Stomach (tissue), 9 donors: ENCODE results near the gene KRT5. TPM values are rescaled to one million over a fixed set of nuclear protein-coding genes. Genes with fewer than 3 reads are reported as not detected.
A peak's percentile ranks its signal among the peaks of the same experiment; 100 is the strongest.

Source experiments
- DNase-seq, 2 donors: peaks; one replicate each; pipeline versions ENCODE4 v3.0.0 to v3.0.0-alpha.2; 2013 to 2019
- H3K27ac ChIP-seq, 5 donors: fragments of 200-600 bp in 4 of 5; sonication (generic) in 4 of 5; one replicate each; pipeline ENCODE4 v1.5.1; 2013 to 2019; ENCODE audit warnings: mild to moderate bottlenecking in 1 of 5, moderate library complexity in 1 of 5
- H3K27me3 ChIP-seq, 3 donors: fragments of 200-600 bp; sonication (generic); one replicate each; pipeline ENCODE4 v1.5.1; 2017 to 2019; ENCODE audit warnings: mixed run types in 1 of 3
- H3K36me3 ChIP-seq, 4 donors: fragments of 200-600 bp; sonication (generic); 1 replicate in 3 of 4; 2 replicates in 1 of 4; pipeline ENCODE4 v1.5.1; 2016 to 2019
- H3K4me1 ChIP-seq, 4 donors: fragments of 200-600 bp; sonication (generic); one replicate each; pipeline ENCODE4 v1.5.1; 2016 to 2019
- H3K4me3 ChIP-seq, 4 donors: fragments of 200-600 bp; sonication (generic) in 3 of 4; one replicate each; pipeline ENCODE4 v1.5.1; 2016 to 2019; ENCODE audit warnings: mild to moderate bottlenecking in 1 of 4
- H3K9me3 ChIP-seq, 4 donors: fragments of 200-600 bp; sonication (generic); one replicate each; pipeline ENCODE4 v1.5.1; 2016 to 2019
- CTCF ChIP-seq, 7 experiments: fragments of 450-650 bp in 4 of 7; fragments of 200-600 bp in 3 of 7; sonication (generic) in 3 of 7; IDR thresholded peaks; one replicate each; pipeline ENCODE4 v1.5.1; 2016 to 2019; ENCODE audit warnings: antibody characterized with exemption in 7 of 7, control low read depth in 2 of 7, mild to moderate bottlenecking in 1 of 7
- EP300 ChIP-seq: sonication (generic); formaldehyde crosslinking; IDR thresholded peaks from one replicate; pipeline ENCODE4 v1.6.1; 2017; ENCODE audit warnings: antibody characterized with exemption
- POLR2A ChIP-seq, 4 donors: fragments of 450-650 bp; IDR thresholded peaks; one replicate each; pipeline ENCODE4 v1.6.1; 2016; ENCODE audit warnings: antibody characterized with exemption in 4 of 4, control low read depth in 2 of 4, mild to moderate bottlenecking in 1 of 4, moderate library complexity in 1 of 4
- POLR2AphosphoS5 ChIP-seq, 3 donors: sonication (generic); formaldehyde crosslinking; IDR thresholded peaks; one replicate each; pipeline ENCODE4 v1.6.1; 2016; ENCODE audit warnings: antibody characterized with exemption in 3 of 3
- WGBS, 5 donors: extraction: QIAGEN DNeasy Blood & Tissue Kit in 3 of 5; methylation state at CpG; one replicate each; pipeline versions ENCODE4 v1.1.5 to v1.1.7; 2013 to 2018; 5-methylcytosine and 5-hydroxymethylcytosine counted together
- intact Hi-C: fragments of 100-400 bp; cut with DNase I; formaldehyde crosslinking; loops from one replicate; pipeline ENCODE4 v1.15.1; 2023; ENCODE audit warnings: low total_unique reads
- polyA plus RNA-seq, 3 donors: library from polyadenylated mRNA; stranded (reverse); fragments of 200-250 nt; gene quantifications; one replicate each; pipeline ENCODE4 v1.2.3, GENCODE V29; 2013
- total RNA-seq, 5 donors: library from RNA; depleted of rRNA; stranded (reverse); fragments of >200 nt; gene quantifications; one replicate each; pipeline versions ENCODE4 v1.1.0 to v1.2.3, GENCODE V29; 2014 to 2016
- donor health status: healthy with polysubstance abuse.
- donor health status: Bipolar disorder and iron deficiency.
- donor health status: healthy.

KRT5 gene
- total and polyA plus RNA-seq, 8 donors = 0.89 to 2,165 (median 9.6) TPM; not detected in 4

- Histone ChIP-seq H3K4me3 (no peak overlapping the region), H3K4me1 (peaks cover 0 to 9% (median 3%) of the 10 kb centered on the region in 4 donors), H3K27ac (no peak overlapping the region), H3K9me3 (no peaks in the 10 kb centered on the region), H3K27me3 (peaks cover 0 to 15% (median 0%) of the 10 kb centered on the region in 3 donors), H3K36me3 (no peaks in the 10 kb centered on the region)
- TF ChIP-seq EP300 = no peak
- no peak for TF ChIP-seq CTCF (IDR thresholded peaks at IDR 0.05)
- no peak for TF ChIP-seq POLR2AphosphoS5 (IDR thresholded peaks at IDR 0.05)
- TF ChIP-seq POLR2A (IDR thresholded peaks at IDR 0.05) = no peak
- no peak for DNase-seq
- 80 to 89% (median 81%) methylated on average over 11 to 13 of the region's 13 CpGs for WGBS, 5 donors
- intact Hi-C loops = no loop called here
These were observed 5.7 kb upstream of the KRT5 start for GRCh38 chr12:52525661-52526499.

GRCh38 chr12:52524898-52525591, 4.9 kb upstream of the KRT5 start:
- Histone ChIP-seq H3K4me1 (peaks cover 0 to 9% (median 3%) of the 10 kb centered on the region in 4 donors), H3K4me3 (no peak overlapping the region), H3K9me3 (no peaks in the 10 kb centered on the region), H3K27me3 (peaks cover 0 to 21% (median 0%) of the 10 kb centered on the region in 3 donors), H3K36me3 (no peaks in the 10 kb centered on the region), H3K27ac (no peak overlapping the region)
- intact Hi-C loops = no loop called here
- 77 to 83% (median 80%) methylated on average over 5 of the region's 5 CpGs for WGBS, 5 donors
- TF ChIP-seq EP300 (no peak), POLR2A (IDR thresholded peaks at IDR 0.05) (no peak)
- no peak for DNase-seq

DNA sequence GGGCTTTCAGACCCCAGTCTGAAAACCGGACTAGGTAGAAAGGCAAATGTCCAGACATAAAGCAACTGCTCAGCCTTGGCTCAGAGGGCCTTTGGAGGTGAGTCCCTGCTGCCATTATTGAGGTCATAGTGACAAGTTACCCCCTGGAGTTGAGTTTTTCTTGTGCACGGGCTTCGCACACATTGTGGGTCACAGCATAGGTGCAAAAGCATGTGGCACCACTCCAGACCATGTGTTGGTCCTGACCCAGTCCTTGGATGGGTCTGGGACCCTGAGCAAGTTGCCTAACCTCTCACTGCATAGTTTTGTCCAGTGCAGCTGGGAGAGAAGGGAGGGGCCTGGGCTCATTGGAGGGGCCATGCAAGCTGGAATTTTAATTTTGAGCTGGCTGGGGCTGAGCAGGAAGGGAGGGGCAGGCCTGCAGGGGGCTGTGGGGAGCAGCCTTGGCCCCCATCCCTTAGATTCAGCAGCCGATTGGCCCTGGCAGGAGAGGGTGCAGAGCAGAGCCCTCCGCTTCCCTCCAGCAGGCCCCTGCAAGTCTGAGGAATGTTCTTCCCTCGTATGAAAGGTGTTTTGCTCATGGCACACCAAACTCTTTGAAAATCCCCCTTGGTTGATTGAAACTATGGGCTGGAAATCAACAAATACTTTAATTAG, 4.2 kb upstream of the KRT5 start:
- Histone ChIP-seq H3K9me3 (no peaks in the 10 kb centered on the region), H3K4me1 (peaks cover 0 to 9% (median 3%) of the 10 kb centered on the region in 4 donors), H3K27ac (no peak overlapping the region), H3K27me3 (peaks cover 0 to 28% (median 0%) of the 10 kb centered on the region in 3 donors), H3K4me3 (no peak overlapping the region), H3K36me3 (no peaks in the 10 kb centered on the region)
- WGBS, 5 donors = 64 to 82% (median 78%) methylated on average over 5 to 6 of the region's 6 CpGs
- intact Hi-C loops = no loop called here
- peak in 1 of 2 donors; percentile 24 for DNase-seq
- TF ChIP-seq CTCF (IDR thresholded peaks at IDR 0.05) = no peak
- no peak for TF ChIP-seq EP300
- TF ChIP-seq POLR2A (IDR thresholded peaks at IDR 0.05) = no peak
- TF ChIP-seq POLR2AphosphoS5 (IDR thresholded peaks at IDR 0.05) = no peak

GRCh38 chr12:52523824-52524223, 3.6 kb upstream of the KRT5 start:
- intact Hi-C loops = no loop called here
- H3K4me3 ChIP-seq = no peak overlapping the region
- H3K4me1 ChIP-seq = peaks cover 0 to 9% (median 3%) of the 10 kb centered on the region in 4 donors
- no peaks in the 10 kb centered on the region for H3K9me3 ChIP-seq
- H3K27me3 ChIP-seq = peaks cover 0 to 28% (median 0%) of the 10 kb centered on the region in 3 donors
- no peak for DNase-seq
- H3K27ac ChIP-seq = no peak overlapping the region
- TF ChIP-seq CTCF (IDR thresholded peaks at IDR 0.05) (no peak), POLR2A (IDR thresholded peaks at IDR 0.05) (no peak), POLR2AphosphoS5 (IDR thresholded peaks at IDR 0.05) (no peak), EP300 (no peak)
- WGBS, 5 donors = 87 to 97% (median 92%) methylated on average over 4 of the region's 4 CpGs
- no peaks in the 10 kb centered on the region for H3K36me3 ChIP-seq
